ENCODE measurements around the gene RIPOR1.

Gene RIPOR1

DNA sequence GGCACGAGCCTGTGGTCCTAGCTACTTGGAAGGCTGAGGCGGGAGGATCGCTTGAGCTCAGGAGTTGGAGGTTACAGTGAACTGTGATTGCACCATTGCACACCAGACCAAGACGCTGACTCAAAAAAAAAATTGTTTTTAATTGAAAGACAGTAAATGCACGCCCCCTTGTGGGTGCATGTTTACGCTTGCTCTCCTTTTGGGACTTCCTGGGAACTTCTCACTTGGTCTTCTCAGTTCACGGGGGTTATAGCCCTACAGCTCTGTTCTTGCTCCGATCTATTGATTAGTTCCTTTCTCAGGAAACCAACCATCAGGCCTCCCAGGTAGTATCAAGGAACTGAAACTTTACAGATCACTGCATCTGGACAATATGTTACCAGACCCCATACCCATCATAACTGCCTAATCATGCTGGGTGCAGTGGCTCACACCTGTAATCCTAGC is 14.2 kb upstream of the RIPOR1 start:
- no peak overlapping the region for H3K4me3 ChIP-seq (ENCODE audit: low read depth in 1 of 2, low read length in 1 of 2)
- H3K9me3 ChIP-seq: no peaks in the 10 kb centered on the region
- TF ChIP-seq, protein P1, sequence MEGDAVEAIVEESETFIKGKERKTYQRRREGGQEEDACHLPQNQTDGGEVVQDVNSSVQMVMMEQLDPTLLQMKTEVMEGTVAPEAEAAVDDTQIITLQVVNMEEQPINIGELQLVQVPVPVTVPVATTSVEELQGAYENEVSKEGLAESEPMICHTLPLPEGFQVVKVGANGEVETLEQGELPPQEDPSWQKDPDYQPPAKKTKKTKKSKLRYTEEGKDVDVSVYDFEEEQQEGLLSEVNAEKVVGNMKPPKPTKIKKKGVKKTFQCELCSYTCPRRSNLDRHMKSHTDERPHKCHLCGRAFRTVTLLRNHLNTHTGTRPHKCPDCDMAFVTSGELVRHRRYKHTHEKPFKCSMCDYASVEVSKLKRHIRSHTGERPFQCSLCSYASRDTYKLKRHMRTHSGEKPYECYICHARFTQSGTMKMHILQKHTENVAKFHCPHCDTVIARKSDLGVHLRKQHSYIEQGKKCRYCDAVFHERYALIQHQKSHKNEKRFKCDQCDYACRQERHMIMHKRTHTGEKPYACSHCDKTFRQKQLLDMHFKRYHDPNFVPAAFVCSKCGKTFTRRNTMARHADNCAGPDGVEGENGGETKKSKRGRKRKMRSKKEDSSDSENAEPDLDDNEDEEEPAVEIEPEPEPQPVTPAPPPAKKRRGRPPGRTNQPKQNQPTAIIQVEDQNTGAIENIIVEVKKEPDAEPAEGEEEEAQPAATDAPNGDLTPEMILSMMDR (IDR thresholded peaks at IDR 0.05): peak; percentile 82
- peaks cover 12 to 19% of the 10 kb centered on the region in 2 experiments for H3K4me1 ChIP-seq (ENCODE audit: control insufficient read depth in 1 of 2, insufficient read depth in 1 of 2, low read depth in 1 of 2, low read length in 1 of 2)
- H3K36me3 ChIP-seq: no peaks in the 10 kb centered on the region
- peak overlapping the region; percentile 24 for H3K27ac ChIP-seq
- H3K27me3 ChIP-seq: no peaks in the 10 kb centered on the region

DNA sequence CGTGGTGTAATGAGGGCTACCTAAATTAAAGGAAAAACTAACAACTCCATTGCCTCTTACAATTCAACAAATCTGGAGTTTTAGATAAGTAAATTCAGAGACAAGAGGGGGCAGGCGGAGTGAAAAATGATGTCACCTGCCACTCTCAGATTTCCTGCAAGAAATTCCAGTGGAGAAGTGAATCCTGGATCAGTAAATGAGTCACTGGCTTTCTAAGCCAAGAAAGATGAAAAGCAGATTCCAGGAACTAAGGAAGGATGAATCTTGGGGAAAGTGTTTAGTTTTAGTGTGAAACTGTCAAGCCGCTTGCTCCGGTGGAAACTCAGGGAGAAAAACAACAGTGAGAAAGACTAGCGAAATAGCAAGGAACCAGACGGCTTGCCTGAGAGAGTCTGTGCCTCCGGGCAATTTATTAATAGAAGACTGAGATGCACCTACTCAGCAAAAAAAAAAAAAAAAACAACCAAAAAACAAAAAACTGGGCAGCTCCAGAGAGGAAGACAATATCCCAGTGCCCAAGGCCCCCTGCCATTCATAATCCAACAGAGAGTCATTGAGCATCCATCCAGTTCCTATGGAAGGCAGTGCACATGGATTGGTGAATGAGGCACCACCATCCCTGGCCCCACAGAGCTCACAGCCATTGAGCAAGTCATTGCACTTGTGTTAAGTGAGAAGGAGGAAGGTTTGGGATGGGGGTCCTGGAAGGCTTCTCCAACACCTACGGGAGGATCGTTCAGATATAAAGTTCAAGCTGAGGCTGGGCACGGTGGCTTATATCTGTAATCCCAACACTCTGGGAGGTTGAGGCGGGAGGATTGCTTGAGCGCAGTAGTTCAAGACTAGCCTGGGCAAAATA is 12.1 kb upstream of the RIPOR1 start:
- H3K27ac ChIP-seq: peak overlapping the region; percentile 20
- H3K36me3 ChIP-seq: no peaks in the 10 kb centered on the region
- H3K4me1 ChIP-seq (ENCODE audit: control insufficient read depth in 1 of 2, insufficient read depth in 1 of 2, low read depth in 1 of 2, low read length in 1 of 2): peaks cover 20 to 23% of the 10 kb centered on the region in 2 experiments
- no peaks in the 10 kb centered on the region for H3K27me3 ChIP-seq
- H3K4me3 ChIP-seq (ENCODE audit: low read depth in 1 of 2, low read length in 1 of 2): no peak overlapping the region
- TF ChIP-seq, protein P1 (IDR thresholded peaks at IDR 0.05): no peak
- no peaks in the 10 kb centered on the region for H3K9me3 ChIP-seq

DNA sequence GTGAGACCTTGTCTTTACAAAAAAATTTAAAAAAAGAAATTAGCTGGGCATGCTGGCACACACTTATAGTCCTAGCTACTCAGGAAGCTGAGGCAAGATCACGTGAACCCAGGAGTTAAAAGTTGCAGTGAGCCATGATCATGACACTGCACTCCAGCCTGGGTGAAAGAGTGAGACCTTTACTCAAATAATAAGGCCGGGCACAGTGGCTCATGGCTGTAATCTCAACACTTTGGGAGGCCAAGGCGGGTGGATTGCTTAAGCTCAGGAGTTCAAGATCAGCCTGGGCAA is 11.5 kb upstream of the RIPOR1 start:
- TF ChIP-seq, protein P1 (IDR thresholded peaks at IDR 0.05): no peak
- Histone ChIP-seq H3K27me3 (no peaks in the 10 kb centered on the region), H3K4me3 (ENCODE audit: low read depth in 1 of 2, low read length in 1 of 2) (no peak overlapping the region), H3K27ac (no peak overlapping the region), H3K36me3 (no peaks in the 10 kb centered on the region), H3K9me3 (no peaks in the 10 kb centered on the region), H3K4me1 (ENCODE audit: control insufficient read depth in 1 of 2, insufficient read depth in 1 of 2, low read depth in 1 of 2, low read length in 1 of 2) (peaks cover 24 to 27% of the 10 kb centered on the region in 2 experiments)

DNA sequence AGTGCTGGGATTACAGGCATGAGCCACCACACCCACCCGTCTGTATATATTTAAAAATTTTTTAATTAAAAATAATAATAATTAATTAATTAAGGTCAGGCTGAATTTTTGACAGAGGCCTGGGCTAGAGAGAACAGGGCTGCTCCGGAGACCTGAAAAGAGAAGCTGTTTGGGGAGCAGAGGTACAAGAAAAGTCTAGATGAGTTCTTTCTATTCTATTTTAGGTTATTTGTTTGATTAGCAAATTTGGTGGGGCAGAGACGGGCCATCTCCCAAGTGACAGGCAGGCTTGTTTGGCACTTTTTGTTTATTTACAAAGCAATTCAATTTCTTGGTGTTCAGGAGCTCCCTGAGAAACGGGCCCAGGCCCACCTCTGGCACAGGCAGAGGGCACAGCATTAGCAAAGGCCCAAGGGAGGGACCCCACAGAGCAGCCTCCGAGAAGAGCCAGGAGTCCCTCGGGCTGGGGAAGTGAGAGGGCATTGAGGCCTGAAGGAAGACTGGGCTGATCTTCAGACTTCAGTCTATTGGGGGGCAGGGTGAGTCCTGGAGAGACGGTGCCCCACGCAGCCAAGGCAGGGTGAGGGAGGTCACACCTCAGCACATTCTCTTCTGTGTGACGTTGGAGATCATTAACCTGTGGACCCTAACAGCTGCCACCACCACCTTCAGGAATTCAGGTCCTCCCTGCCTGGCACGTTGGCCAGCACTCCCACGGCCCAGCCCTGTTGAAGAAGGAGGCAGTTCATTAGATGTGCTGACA is 10.8 kb upstream of the RIPOR1 start:
- Histone ChIP-seq H3K4me1 (ENCODE audit: control insufficient read depth in 1 of 2, insufficient read depth in 1 of 2, low read depth in 1 of 2, low read length in 1 of 2) (peaks cover 24 to 27% of the 10 kb centered on the region in 2 experiments), H3K36me3 (no peaks in the 10 kb centered on the region), H3K9me3 (no peaks in the 10 kb centered on the region), H3K27ac (no peak overlapping the region), H3K27me3 (no peaks in the 10 kb centered on the region), H3K4me3 (ENCODE audit: low read depth in 1 of 2, low read length in 1 of 2) (no peak overlapping the region)
- TF ChIP-seq, protein P1 (IDR thresholded peaks at IDR 0.05): no peak

DNA sequence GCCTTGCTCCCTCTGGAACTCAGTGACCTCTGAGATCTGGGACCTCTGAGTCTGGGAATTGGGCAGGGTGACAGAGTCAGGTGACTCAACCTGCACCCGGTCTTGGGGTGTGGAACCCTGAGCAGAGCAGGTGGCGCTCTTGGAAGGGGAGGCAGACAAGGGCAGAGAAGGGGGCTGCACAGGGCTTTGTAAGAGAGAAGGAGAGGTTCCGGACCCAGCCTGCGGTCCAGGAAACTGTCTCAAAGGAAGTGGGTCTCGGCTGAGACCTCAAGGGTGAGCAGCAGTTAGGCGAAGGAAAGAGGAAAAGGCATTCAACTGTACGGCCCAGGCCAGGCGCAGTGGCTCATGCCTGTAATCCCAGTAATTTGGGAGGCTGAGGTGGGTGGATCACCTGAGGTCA is 10.0 kb upstream of the RIPOR1 start:
- Histone ChIP-seq H3K4me1 (ENCODE audit: control insufficient read depth in 1 of 2, insufficient read depth in 1 of 2, low read depth in 1 of 2, low read length in 1 of 2) (peaks cover 24 to 27% of the 10 kb centered on the region in 2 experiments), H3K27ac (no peak overlapping the region), H3K36me3 (no peaks in the 10 kb centered on the region), H3K4me3 (ENCODE audit: low read depth in 1 of 2, low read length in 1 of 2) (no peak overlapping the region), H3K9me3 (no peaks in the 10 kb centered on the region), H3K27me3 (no peaks in the 10 kb centered on the region)
- TF ChIP-seq, protein P1 (IDR thresholded peaks at IDR 0.05): no peak
